ENCODE measurements around the gene TMEM222. TPM values are rescaled to one million over a fixed set of nuclear protein-coding genes. Genes with fewer than 3 reads are reported as not detected.
A peak's percentile ranks its signal among the peaks of the same experiment; 100 is the strongest.

TMEM222 gene
- total RNA-seq, 6 experiments from 2014 or later: 41.3 to 54.6 (median 46.1) TPM

- no peak for TF ChIP-seq CTCF (IDR thresholded peaks at IDR 0.05)
- no peak overlapping the region for H3K4me3 Mint-ChIP-seq
- H3K27ac Mint-ChIP-seq: no peak overlapping the region
- no peaks in the 10 kb centered on the region; the same call in 1 of the 2 replicates for H3K27me3 Mint-ChIP-seq (ENCODE audit: insufficient read depth)
- peaks cover 28% of the 10 kb centered on the region for H3K36me3 Mint-ChIP-seq (ENCODE audit: low read depth)
- no peaks in the 10 kb centered on the region for H3K4me1 Mint-ChIP-seq (ENCODE audit: low read depth)
- no peak for DNase-seq
- no peaks in the 10 kb centered on the region for H3K9me3 Mint-ChIP-seq
These were observed 34.8 kb downstream of the TMEM222 start for GRCh38 chr1:27356619-27357280.

GRCh38 chr1:27357281-27358037, 35.5 kb downstream of the TMEM222 start:
- Mint-ChIP-seq H3K27ac (no peak overlapping the region), H3K36me3 (ENCODE audit: low read depth) (peaks cover 28% of the 10 kb centered on the region), H3K9me3 (no peaks in the 10 kb centered on the region), H3K4me3 (no peak overlapping the region), H3K4me1 (ENCODE audit: low read depth) (no peaks in the 10 kb centered on the region), H3K27me3 (ENCODE audit: insufficient read depth) (no peaks in the 10 kb centered on the region; the same call in 1 of the 2 replicates)
- peak; percentile 99 for TF ChIP-seq CTCF (IDR thresholded peaks at IDR 0.05)
- no peak for DNase-seq

- TF ChIP-seq CTCF (IDR thresholded peaks at IDR 0.05): no peak
- Mint-ChIP-seq H3K36me3 (ENCODE audit: low read depth) (peaks cover 33% of the 10 kb centered on the region), H3K9me3 (no peaks in the 10 kb centered on the region)
These were observed 36.3 kb downstream of the TMEM222 start for GRCh38 chr1:27358038-27358927.

GRCh38 chr1:27358928-27359313, 37.0 kb downstream of the TMEM222 start:
- no peak for DNase-seq
- Mint-ChIP-seq H3K4me3 (no peak overlapping the region), H3K4me1 (ENCODE audit: low read depth) (no peaks in the 10 kb centered on the region)

More at GRCh38 chr1:27358038-27358927, 36.3 kb downstream of the TMEM222 start:
- DNase-seq: no peak
- H3K4me1 Mint-ChIP-seq (ENCODE audit: low read depth): no peaks in the 10 kb centered on the region
- H3K4me3 Mint-ChIP-seq: no peak overlapping the region
- no peaks in the 10 kb centered on the region; the same call in 1 of the 2 replicates for H3K27me3 Mint-ChIP-seq (ENCODE audit: insufficient read depth)
- no peak overlapping the region for H3K27ac Mint-ChIP-seq

More at GRCh38 chr1:27358928-27359313, 37.0 kb downstream of the TMEM222 start:
- Mint-ChIP-seq H3K9me3 (no peaks in the 10 kb centered on the region), H3K27ac (no peak overlapping the region), H3K27me3 (ENCODE audit: insufficient read depth) (peaks cover 2% of the 10 kb centered on the region), H3K36me3 (ENCODE audit: low read depth) (peaks cover 38% of the 10 kb centered on the region)
- no peak for TF ChIP-seq CTCF (IDR thresholded peaks at IDR 0.05)
